ENCODE measurements around the gene GLRA1. TPM values are rescaled to one million over a fixed set of nuclear protein-coding genes. Genes with fewer than 3 reads are reported as not detected.

The GLRA1 gene
- total and polyA plus RNA-seq, 2 of the 4 experiments (the other 2 are of a cell fraction) = not detected

DNA sequence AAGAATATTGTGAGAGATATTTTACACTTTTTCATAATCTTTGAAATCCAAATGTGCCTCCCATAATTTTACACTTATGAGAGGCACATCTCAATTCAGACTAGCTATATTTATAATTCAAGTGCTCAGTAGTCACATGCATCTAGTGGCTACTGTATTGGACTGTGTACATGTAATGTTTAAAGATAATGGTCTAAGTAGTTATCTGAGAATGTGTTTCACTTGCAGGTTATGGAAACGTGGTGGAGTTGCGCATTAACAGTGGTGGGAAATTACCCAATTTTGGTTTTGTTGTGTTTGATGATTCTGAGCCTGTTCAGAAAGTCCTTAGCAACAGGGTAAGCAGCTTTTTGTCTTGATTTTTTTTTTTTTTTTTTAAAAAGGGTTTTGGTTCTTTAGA lies 124.1 kb downstream of the GLRA1 start:
- peaks cover 33% of the 10 kb centered on the region for H4K20me1 ChIP-seq (ENCODE audit: insufficient read depth, low read length)
- no peak overlapping the region for H2AK5ac ChIP-seq (ENCODE audit: low read depth, low read length)
- H3K79me1 ChIP-seq (ENCODE audit: low read depth in 1 of 2, low read length in 2 of 2) = peaks cover 17 to 51% of the 10 kb centered on the region in 2 experiments
- no peak overlapping the region for H4K5ac ChIP-seq (ENCODE audit: low read depth, low read length)
- intact Hi-C loops (cut with micrococcal nuclease) (no loop called here), in situ Hi-C loops (cut with MboI; ENCODE audit: low sequenced_read_pairs) (no loop called here), dilution Hi-C loops (cut with HindIII; ENCODE audit: low sequenced_read_pairs, unreplicated experiment) (no loop called here)
- no peak overlapping the region for H3K14ac ChIP-seq (replicated peaks; ENCODE audit: low read depth, low read length)
- ChIA-PET POLR2A (ENCODE audit: unreplicated experiment) (interaction anchor here (0.6 kb wide), 1 partner anchor 401 kb away, joined by 3 read pairs; no protein-coding TSS in a partner anchor), CTCF (no interaction called here)
- DNase-seq (no peak), ATAC-seq (ENCODE audit: low read depth) (no peak)
- no peak overlapping the region for H4K8ac ChIP-seq (ENCODE audit: low read depth in 2 of 2, low read length in 2 of 2)
- no peak overlapping the region for H2AK9ac ChIP-seq (replicated peaks; ENCODE audit: low read depth, low read length, poor library complexity)
- no peak overlapping the region for H3K4ac ChIP-seq (ENCODE audit: low read depth, low read length)
- no peaks in the 10 kb centered on the region for H3K9me3 ChIP-seq (ENCODE audit: control insufficient read depth, insufficient read depth, low read length)
- H3K4me2 ChIP-seq (ENCODE audit: low read depth, low read length) = no peak overlapping the region
- H3K18ac ChIP-seq (ENCODE audit: low read depth, low read length) = no peak overlapping the region
- peaks cover 3% of the 10 kb centered on the region for H3K9me1 ChIP-seq (ENCODE audit: insufficient read depth, low read length)
- 100% methylated on average over 1 of the region's 2 CpGs; no CpG with 5 or more reads in 1 of the 2 experiments for WGBS, 2 experiments (ENCODE audit: extremely low coverage in 2 of 2, insufficient read length in 1 of 2)
- H3K23ac ChIP-seq (ENCODE audit: low read depth, low read length) = no peak overlapping the region
- H2AFZ ChIP-seq (replicated peaks; ENCODE audit: low read length, poor library complexity) = no peak overlapping the region
- peaks cover 1% of the 10 kb centered on the region; the same call in 1 of the 2 replicates for H3K4me1 ChIP-seq (ENCODE audit: control insufficient read depth, insufficient read depth, low read length)
- no peak overlapping the region for H2BK15ac ChIP-seq (ENCODE audit: low read depth, low read length)
- H2BK5ac ChIP-seq (ENCODE audit: low read depth, low read length, poor library complexity, severe bottlenecking) = no peak overlapping the region
- no peaks in the 10 kb centered on the region for H3K27me3 ChIP-seq (ENCODE audit: control insufficient read depth, insufficient read depth, low read length)
- peaks cover 45% of the 10 kb centered on the region for H3K36me3 ChIP-seq (ENCODE audit: control insufficient read depth, insufficient read depth, low read length)
- H3K9ac ChIP-seq (ENCODE audit: low read depth, low read length) = no peak overlapping the region
- no peak overlapping the region for H3K4me3 ChIP-seq (ENCODE audit: insufficient read depth, low read depth, low read length)
- no TSS peak for BruUV-seq (replicated peaks)
- no peak overlapping the region for H4K91ac ChIP-seq (ENCODE audit: insufficient read depth, low read depth, low read length)
- TF ChIP-seq SMC3 (IDR thresholded peaks at IDR 0.05; ENCODE audit: low read depth, low read length) (no peak), CHD1 (IDR thresholded peaks at IDR 0.05; ENCODE audit: low read depth, low read length) (no peak), MAFK (IDR thresholded peaks at IDR 0.05; ENCODE audit: low read depth, low read length) (no peak), RFX5 (IDR thresholded peaks at IDR 0.05; ENCODE audit: low read depth, low read length) (no peak), NFE2L2 (IDR thresholded peaks at IDR 0.05; ENCODE audit: low read depth, low read length) (no peak), POLR2A (IDR thresholded peaks at IDR 0.05; ENCODE audit: low read depth, low read length) (no peak), BHLHE40 (IDR thresholded peaks at IDR 0.05; ENCODE audit: low read depth, low read length) (no peak), FOS (IDR thresholded peaks at IDR 0.05; ENCODE audit: low read depth, low read length) (no peak), CEBPB (IDR thresholded peaks at IDR 0.05; ENCODE audit: low read depth, low read length) (no peak), RAD21 (IDR thresholded peaks at IDR 0.05; ENCODE audit: low read length) (no peak), MXI1 (IDR thresholded peaks at IDR 0.05; ENCODE audit: borderline replicate concordance, low read depth, low read length) (no peak), RCOR1 (IDR thresholded peaks at IDR 0.05; ENCODE audit: insufficient replicate concordance, low read length) (no peak), MAZ (IDR thresholded peaks at IDR 0.05; ENCODE audit: borderline replicate concordance, low read depth, low read length) (no peak)
- TF ChIP-seq, protein P1, sequence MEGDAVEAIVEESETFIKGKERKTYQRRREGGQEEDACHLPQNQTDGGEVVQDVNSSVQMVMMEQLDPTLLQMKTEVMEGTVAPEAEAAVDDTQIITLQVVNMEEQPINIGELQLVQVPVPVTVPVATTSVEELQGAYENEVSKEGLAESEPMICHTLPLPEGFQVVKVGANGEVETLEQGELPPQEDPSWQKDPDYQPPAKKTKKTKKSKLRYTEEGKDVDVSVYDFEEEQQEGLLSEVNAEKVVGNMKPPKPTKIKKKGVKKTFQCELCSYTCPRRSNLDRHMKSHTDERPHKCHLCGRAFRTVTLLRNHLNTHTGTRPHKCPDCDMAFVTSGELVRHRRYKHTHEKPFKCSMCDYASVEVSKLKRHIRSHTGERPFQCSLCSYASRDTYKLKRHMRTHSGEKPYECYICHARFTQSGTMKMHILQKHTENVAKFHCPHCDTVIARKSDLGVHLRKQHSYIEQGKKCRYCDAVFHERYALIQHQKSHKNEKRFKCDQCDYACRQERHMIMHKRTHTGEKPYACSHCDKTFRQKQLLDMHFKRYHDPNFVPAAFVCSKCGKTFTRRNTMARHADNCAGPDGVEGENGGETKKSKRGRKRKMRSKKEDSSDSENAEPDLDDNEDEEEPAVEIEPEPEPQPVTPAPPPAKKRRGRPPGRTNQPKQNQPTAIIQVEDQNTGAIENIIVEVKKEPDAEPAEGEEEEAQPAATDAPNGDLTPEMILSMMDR (conservative IDR thresholded peaks at IDR 0.05; ENCODE audit: low read depth, low read length) = no peak
- TF ChIP-seq, protein P2, sequence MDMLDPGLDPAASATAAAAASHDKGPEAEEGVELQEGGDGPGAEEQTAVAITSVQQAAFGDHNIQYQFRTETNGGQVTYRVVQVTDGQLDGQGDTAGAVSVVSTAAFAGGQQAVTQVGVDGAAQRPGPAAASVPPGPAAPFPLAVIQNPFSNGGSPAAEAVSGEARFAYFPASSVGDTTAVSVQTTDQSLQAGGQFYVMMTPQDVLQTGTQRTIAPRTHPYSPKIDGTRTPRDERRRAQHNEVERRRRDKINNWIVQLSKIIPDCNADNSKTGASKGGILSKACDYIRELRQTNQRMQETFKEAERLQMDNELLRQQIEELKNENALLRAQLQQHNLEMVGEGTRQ (IDR thresholded peaks at IDR 0.05; ENCODE audit: low read depth, low read length) = no peak
- TF ChIP-seq, protein P3, sequence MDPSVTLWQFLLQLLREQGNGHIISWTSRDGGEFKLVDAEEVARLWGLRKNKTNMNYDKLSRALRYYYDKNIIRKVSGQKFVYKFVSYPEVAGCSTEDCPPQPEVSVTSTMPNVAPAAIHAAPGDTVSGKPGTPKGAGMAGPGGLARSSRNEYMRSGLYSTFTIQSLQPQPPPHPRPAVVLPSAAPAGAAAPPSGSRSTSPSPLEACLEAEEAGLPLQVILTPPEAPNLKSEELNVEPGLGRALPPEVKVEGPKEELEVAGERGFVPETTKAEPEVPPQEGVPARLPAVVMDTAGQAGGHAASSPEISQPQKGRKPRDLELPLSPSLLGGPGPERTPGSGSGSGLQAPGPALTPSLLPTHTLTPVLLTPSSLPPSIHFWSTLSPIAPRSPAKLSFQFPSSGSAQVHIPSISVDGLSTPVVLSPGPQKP (IDR thresholded peaks at IDR 0.05; ENCODE audit: borderline replicate concordance, low read depth, low read length) = no peak
- no peak overlapping the region for H2BK120ac ChIP-seq (ENCODE audit: low read depth, low read length)
- H2BK20ac ChIP-seq (ENCODE audit: low read depth, low read length) = no peak overlapping the region
- H3K27ac ChIP-seq (ENCODE audit: insufficient read depth, low read length) = no peak overlapping the region
- no peak overlapping the region for H3K56ac ChIP-seq (ENCODE audit: extremely low read depth, insufficient read depth, low read length)
